Thymus (tissue), 11 donors: ENCODE data around the gene ANAPC2. TPM values are rescaled to one million over a fixed set of nuclear protein-coding genes. Genes with fewer than 3 reads are reported as not detected.

Source experiments
- DNase-seq, 9 donors: peaks; one replicate each; pipeline ENCODE4 v3.0.0-alpha.2; 2013; ENCODE audit warnings: low spot score in 9 of 9, low read depth in 6 of 9, missing footprints in 1 of 9
- H3K27ac ChIP-seq, 2 donors: one replicate each; pipeline ENCODE4 v1.5.1; 2013; ENCODE audit warnings: control low read depth in 1 of 2, low read depth in 1 of 2, low read length in 1 of 2, mild to moderate bottlenecking in 1 of 2, moderate library complexity in 1 of 2
- H3K27me3 ChIP-seq, 2 donors: one replicate each; pipeline ENCODE4 v1.5.1; 2013; ENCODE audit warnings: low read length in 1 of 2; ENCODE audit not compliant: control insufficient read depth in 2 of 2, insufficient read depth in 1 of 2
- H3K36me3 ChIP-seq, 2 donors: one replicate each; pipeline ENCODE4 v1.5.1; 2013; ENCODE audit warnings: low read length in 1 of 2, mild to moderate bottlenecking in 1 of 2, moderate library complexity in 1 of 2; ENCODE audit not compliant: control insufficient read depth in 2 of 2, insufficient read depth in 2 of 2
- H3K4me1 ChIP-seq, 2 donors: one replicate each; pipeline ENCODE4 v1.5.1; 2013; ENCODE audit warnings: low read length in 2 of 2; ENCODE audit not compliant: control insufficient read depth in 2 of 2, insufficient read depth in 2 of 2
- H3K4me3 ChIP-seq, 2 donors: one replicate each; pipeline ENCODE4 v1.5.1; 2013; ENCODE audit warnings: low read length in 2 of 2, control low read depth in 1 of 2, mild to moderate bottlenecking in 1 of 2
- H3K9me3 ChIP-seq, 2 donors: one replicate each; pipeline ENCODE4 v1.5.1; 2013; ENCODE audit warnings: low read length in 1 of 2, mild to moderate bottlenecking in 1 of 2; ENCODE audit not compliant: control insufficient read depth in 2 of 2, insufficient read depth in 1 of 2
- WGBS: extraction: QIAGEN DNeasy Blood & Tissue Kit; methylation state at CpG from one replicate; pipeline ENCODE4 v1.1.7; 2013; 5-methylcytosine and 5-hydroxymethylcytosine counted together
- polyA plus RNA-seq: library from polyadenylated mRNA; stranded (reverse); fragments of 200-250 nt; gene quantifications from one replicate; pipeline ENCODE4 v1.2.3, GENCODE V29; 2013
- total RNA-seq: library from RNA; stranded (reverse); fragments of 120-200 nt; gene quantifications from one replicate; pipeline ENCODE4 v1.2.4, GENCODE V29; 2013
- donor health status: healthy.

The ANAPC2 gene
- total and polyA plus RNA-seq, 2 donors: 19.1 to 69.4 TPM

DNA sequence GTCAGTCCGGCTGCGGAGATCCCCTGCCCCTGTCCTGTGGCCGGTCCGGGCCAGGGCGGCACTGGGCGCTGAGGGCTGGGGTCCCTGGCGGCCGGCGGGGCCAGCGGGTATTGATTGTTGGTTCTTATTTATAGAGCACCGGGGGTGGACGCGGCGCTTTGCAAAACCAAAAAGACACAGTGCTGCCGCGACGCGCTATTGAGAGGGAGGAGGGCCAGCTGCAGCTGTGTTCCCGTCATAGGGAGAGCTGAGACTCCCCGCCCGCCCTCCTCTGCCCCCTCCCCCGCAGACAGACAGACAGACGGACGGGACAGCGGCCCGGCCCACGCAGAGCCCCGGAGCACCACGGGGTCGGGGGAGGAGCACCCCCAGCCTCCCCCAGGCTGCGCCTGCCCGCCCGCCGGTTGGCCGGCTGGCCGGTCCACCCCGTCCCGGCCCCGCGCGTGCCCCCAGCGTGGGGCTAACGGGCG lies 21.0 kb downstream of the ANAPC2 start:
- no peak for DNase-seq
- Histone ChIP-seq H3K9me3 (no peaks in the 10 kb centered on the region), H3K4me1 (peaks cover 14 to 26% of the 10 kb centered on the region in 2 donors), H3K4me3 (no peak overlapping the region), H3K27ac (no peak overlapping the region), H3K27me3 (peaks cover 69 to 100% of the 10 kb centered on the region in 2 donors), H3K36me3 (no peaks in the 10 kb centered on the region)
- WGBS: 32% methylated on average over 44 of the region's 44 CpGs

DNA sequence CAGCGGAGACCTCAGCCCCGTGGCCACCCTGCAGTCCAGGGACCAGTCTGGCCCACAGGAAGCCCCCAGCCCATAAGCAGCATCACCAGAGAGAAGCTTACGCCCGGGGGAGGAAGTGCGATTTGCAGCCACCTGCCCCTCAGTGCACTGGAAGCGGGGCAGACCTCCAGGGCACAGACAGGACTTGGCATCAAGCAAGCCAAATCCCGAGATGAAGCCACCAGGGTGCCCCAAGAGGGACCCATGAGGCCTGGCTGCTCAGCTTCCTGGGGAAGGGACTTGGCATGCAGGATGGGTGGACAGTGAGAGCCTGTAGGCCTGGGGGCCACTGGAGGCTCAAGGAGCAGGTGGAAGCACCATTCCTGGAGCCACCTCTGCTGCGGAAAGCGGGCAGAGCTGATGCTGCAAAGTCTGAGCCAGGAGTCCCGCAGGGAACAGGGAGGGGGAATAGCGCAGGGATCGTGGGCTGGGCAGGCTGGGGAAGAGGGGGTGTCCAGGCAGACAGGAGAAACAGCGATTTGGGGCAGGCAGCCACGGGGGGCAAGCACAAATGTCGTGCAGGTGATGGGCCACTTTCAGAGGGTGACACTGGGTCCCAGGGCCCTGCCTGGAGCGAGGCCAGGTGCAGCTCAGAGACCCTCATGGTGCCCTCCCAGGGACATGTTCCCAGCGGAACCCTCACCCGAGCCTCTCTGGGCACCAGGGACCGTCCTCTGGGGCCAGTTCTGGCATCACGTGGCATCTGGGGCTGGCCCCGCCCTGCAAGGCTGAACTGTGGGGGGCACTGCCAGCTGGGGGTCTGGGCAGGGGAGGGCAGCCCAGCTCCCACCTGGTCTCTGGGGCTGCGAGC lies 21.8 kb downstream of the ANAPC2 start:
- H3K9me3 ChIP-seq: no peaks in the 10 kb centered on the region
- H3K27me3 ChIP-seq: peaks cover 76 to 100% of the 10 kb centered on the region in 2 donors
- WGBS: 89% methylated on average over 22 of the region's 22 CpGs
- peaks cover 9 to 19% of the 10 kb centered on the region in 2 donors for H3K4me1 ChIP-seq
- H3K36me3 ChIP-seq: no peaks in the 10 kb centered on the region
- no peak for DNase-seq
- no peak overlapping the region for H3K27ac ChIP-seq
- H3K4me3 ChIP-seq: no peak overlapping the region

DNA sequence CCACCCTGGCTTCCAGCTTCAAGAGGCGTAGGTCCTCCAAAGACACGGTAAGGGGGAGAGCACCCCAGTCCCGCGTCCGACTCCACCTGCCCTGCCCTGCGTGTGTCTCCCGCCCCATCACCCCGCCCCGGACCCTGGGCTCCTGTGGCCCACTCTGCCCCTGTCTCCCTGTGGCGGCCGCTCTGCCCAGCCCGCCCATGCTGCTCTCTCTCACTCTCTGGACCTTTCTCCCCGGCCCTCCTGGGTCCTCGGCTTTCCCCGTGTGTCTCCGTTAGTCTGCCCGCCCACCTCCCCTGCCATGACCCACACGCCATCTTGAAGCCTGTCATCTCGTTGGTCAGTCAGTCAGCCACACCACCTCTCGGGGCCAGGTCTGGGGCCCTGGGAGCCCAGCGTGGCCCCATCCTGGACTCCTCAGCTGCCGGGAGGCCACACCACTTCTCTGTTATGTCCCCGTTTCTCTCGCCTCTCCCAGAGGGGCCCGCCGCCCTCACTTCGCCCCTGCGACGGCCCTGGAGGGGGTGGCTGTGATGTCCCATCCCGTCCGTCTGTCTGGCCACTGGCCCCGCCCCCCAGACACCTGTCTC lies 23.0 kb downstream of the ANAPC2 start:
- DNase-seq: no peak
- H3K27ac ChIP-seq: no peak overlapping the region
- 96% methylated on average over 32 of the region's 32 CpGs for WGBS
- no peaks in the 10 kb centered on the region for H3K9me3 ChIP-seq
- no peaks in the 10 kb centered on the region for H3K36me3 ChIP-seq
- H3K4me1 ChIP-seq: peaks cover 9 to 18% of the 10 kb centered on the region in 2 donors
- no peak overlapping the region for H3K4me3 ChIP-seq
- H3K27me3 ChIP-seq: peaks cover 75 to 99% of the 10 kb centered on the region in 2 donors

DNA sequence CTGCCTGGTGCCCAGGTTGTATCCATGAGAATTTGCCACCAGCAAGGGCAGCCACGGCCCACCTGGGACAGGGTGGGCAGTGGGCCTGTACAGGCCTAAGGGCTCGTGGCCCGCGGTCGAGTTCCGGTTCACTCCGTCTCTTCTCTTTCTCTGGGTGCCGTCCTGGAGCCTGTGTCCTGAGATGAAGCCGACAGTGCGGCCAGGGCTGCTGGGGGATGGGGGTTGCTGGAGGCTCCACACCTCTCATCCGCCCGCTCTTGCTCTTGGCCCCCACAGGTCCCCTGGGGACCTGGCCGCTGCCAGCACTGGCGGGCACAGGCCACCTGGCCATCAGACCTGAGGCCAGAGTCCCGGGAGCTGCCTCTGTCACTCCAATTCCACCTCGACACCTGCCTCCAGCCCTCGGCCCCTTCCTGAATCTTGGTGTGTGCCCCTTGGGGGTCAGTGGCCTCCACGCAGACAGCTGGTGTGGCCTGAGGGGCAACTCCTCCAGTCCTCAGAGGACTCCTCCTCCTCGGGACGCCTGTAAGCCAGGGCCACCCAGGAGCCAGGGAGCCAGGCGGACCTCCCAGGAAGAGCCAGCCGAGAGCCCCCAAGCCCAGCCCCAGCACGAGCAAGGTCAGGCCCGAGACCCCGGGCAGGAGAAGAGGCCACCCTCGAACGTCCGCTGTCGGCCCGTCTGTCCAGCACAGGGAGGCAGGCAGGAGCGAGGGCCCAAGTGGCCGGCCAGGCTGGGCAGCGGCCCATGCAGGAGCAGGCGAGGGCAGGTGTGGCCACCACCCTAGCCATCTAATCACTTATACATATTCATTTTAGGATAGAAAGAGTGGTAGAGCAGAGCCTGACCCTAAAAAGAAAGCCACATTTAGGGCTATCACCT lies 23.8 kb downstream of the ANAPC2 start:
- Histone ChIP-seq H3K36me3 (no peaks in the 10 kb centered on the region), H3K9me3 (no peaks in the 10 kb centered on the region), H3K4me3 (no peak overlapping the region), H3K27me3 (peaks cover 73 to 99% of the 10 kb centered on the region in 2 donors), H3K4me1 (peaks cover 9 to 12% of the 10 kb centered on the region in 2 donors), H3K27ac (no peak overlapping the region)
- 94% methylated on average over 34 of the region's 34 CpGs for WGBS
- DNase-seq: no peak

DNA sequence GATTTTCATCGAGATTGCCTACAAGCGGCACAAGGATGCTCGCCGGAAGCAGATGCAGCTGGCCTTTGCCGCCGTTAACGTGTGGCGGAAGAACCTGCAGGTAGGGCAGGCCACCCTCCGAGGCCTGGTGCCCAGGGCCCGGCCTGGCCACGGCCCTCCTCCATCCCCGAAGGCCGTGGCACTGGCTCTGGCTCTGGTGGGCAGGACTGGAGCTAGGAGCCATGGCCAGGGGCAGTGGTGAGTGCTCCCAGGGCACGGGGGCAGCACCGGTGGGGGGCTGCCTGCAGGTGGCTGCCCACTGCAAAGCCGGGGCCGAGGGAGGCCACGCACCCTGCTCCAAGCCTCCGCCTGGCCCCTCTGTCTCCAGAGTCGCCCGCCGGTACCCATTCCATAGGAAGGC lies 24.6 kb downstream of the ANAPC2 start:
- Histone ChIP-seq H3K27me3 (peaks cover 65 to 99% of the 10 kb centered on the region in 2 donors), H3K4me3 (no peak overlapping the region), H3K9me3 (no peaks in the 10 kb centered on the region), H3K36me3 (no peaks in the 10 kb centered on the region), H3K27ac (no peak overlapping the region), H3K4me1 (peaks cover 5 to 12% of the 10 kb centered on the region in 2 donors)
- 94% methylated on average over 22 of the region's 22 CpGs for WGBS
- no peak for DNase-seq

DNA sequence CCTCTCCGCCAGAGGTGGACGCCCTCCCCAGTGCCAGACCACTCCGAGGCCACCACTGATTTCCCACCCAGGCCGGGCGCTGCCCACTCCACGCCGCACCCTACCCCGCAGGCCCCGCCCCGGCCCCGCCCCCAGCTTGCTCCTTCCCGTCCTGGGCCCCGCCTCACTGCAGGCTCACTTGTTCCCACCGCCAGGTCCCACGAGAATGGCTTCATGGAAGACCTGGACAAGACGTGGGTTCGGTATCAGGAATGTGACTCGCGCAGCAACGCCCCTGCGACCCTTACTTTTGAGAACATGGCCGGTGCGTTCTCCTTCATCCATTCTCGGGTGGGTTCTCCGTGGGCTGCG lies 25.0 kb downstream of the ANAPC2 start:
- WGBS: 76% methylated on average over 26 of the region's 26 CpGs
- Histone ChIP-seq H3K27ac (no peak overlapping the region), H3K27me3 (peaks cover 60 to 99% of the 10 kb centered on the region in 2 donors), H3K4me3 (no peak overlapping the region), H3K36me3 (no peaks in the 10 kb centered on the region), H3K9me3 (no peaks in the 10 kb centered on the region), H3K4me1 (peaks cover 2 to 12% of the 10 kb centered on the region in 2 donors)
- DNase-seq: no peak

GRCh38 chr9:137162505-137163364 lies 25.6 kb downstream of the ANAPC2 start:
- 60% methylated on average over 74 of the region's 74 CpGs for WGBS
- H3K4me1 ChIP-seq: peaks cover 0 to 10% of the 10 kb centered on the region in 2 donors
- H3K27ac ChIP-seq: no peak overlapping the region
- H3K4me3 ChIP-seq: no peak overlapping the region
- peaks cover 54 to 99% of the 10 kb centered on the region in 2 donors for H3K27me3 ChIP-seq
- DNase-seq: peak in 1 of 9 donors; percentile 70
- H3K36me3 ChIP-seq: no peaks in the 10 kb centered on the region
- H3K9me3 ChIP-seq: no peaks in the 10 kb centered on the region
